NCI-H748 (cell line): ENCODE data around the gene EMILIN3.

Experiments used
- DNase-seq: peaks from one replicate; lab custom pipeline; 2025; ENCODE audit not compliant: unreplicated experiment; lab: John Stamatoyannopoulos, UW

The EMILIN3 gene

DNA sequence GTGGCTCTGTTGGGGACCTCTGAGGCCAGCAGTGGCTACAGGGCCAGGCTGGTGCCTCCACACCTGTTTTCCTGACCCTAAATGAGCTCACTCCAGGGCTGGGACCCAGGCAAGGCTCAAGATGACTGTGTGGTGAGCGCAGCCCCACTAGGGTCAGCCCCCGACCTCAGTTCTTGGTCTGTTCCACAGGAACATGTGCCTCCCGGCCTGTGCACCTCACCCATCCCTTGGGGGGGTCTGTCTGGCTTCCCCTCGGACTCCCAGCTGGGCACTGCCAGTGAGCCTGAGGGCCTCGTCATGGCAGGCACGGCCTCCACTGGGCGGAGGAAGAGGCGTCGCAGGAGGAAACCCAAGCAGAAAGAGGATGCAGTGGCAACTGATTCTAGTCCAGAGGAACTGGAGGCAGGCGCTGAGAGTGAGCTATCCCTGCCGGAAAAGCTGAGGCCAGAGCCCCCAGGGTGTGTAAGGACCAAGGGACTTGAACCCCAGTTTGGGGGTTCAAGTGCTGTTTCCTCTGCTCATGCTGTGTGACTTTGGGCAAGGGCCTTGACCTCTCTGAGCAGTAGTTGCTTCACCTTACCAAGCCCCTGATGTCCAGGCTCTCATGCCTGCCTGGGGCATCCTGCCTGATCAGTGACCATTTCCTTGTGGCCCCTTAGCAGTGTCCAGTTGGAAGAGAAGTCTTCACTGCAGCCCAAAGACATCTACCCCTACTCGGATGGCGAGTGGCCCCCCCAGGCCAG lies 18.0 kb downstream of the EMILIN3 start:
- DNase-seq = no peak

DNA sequence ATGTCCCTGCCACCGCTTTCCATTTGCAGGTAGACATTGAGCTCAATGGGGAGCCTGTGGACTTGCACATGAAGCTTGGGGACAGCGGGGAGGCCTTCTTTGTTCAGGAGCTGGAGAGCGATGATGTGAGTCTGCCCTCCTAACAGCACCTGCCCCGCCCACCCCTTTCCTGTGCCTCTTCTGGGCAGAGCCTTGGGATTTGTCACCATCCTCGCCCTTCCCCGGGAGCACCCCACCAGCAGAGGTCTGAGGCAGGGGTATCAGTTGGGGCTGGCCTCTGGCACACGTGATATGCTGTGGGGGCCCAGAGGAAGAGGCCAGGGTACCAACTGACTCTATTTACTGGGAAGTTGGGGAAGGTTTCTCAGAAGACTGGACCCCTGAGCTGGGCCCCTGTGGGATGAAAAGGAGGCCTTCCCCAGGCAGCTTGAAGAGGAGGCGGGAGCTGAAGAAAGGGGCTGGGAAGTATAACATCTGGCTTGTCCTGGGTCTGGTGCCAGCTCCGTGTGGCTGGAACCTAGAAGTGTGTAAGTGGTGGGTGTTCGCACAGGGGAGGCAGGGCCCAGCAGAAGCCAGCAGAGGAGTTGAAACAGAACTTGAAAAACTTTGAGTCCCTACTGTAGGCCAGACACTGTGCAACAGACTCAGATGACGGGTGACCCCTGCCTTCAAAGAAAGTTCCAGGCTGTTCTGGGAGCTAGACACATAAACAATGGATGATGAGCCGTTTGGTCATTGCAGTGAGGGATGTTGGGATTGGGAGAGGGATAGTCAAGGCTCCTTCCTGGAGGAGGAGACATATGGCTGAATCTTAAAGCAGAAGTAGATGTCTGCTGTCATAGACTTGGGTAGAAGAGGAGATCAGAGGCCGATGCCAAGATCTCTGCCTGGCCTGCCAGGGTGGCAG lies 18.8 kb downstream of the EMILIN3 start:
- DNase-seq = no peak

DNA sequence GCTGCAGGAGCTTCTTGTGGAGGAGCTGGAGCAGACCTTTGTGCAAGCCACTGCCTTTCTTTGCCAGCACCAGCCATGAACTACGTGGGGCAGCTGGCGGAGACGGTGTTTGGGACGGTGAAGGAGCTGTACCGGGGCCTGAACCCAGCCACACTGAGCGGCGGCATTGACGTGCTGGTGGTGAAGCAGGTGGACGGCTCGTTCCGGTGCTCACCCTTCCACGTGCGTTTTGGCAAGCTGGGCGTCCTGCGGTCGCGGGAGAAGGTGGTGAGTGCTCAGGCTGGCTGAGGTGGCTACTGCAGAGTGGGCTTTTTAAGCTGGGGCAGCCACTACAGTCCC lies 20.9 kb downstream of the EMILIN3 start:
- DNase-seq = no peak

DNA sequence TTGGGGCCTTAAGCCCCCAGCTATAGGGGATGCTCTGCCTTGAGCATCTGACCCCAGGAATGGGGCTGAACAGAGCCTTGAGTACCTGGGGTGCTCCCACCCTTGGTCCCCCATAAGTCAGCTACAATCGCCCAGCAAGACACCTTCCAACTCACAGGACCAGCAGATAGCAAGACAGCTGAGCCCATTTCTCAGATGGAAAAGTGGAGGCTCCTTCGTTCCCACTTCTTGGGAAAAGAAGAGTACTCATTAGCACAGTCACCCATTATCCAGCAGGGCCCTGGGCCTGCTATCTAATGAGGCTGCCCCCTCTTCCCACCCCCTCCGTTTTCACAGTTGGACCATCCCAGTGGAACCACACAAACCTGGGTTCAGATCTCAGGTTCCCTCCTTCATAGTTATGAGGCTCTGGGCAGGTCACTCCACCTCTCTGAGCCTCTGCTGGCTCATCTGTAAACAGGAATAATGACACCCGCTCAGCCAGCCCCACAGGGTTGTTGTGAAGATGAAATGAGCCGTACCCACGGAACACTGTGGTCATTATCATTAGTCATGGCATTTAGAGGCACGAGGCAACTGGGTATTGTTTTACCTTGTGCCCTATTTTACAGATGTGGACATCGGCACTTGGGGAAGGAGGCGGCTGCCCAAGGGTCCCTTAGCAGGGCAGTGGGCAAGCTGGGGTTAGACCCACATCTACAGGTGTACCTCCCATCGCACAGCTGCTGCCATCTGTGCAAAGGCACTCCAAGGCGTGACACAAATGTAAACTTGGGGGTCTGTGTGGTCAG lies 21.5 kb downstream of the EMILIN3 start:
- DNase-seq = peak; percentile 19

DNA sequence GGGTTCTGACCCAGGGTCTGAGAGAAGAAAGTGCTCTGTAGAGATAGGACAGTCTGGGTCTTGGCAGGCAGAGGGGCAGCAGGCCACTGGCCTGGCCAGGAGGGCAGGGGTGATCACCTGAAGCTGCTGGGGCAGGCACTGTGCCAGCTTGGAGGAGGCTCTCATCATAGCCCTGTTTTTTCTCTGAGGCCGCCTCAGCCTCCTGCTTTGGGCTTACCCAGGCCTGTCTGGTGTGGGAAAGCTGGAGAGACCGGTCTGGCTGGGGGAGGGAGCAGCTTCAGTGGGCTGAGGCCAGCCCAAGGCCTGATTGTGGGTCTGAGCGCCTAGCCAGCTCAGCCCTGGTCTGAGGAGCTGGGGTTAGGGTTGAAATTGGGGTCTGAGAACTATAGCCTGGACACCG lies 22.1 kb downstream of the EMILIN3 start:
- DNase-seq = no peak

DNA sequence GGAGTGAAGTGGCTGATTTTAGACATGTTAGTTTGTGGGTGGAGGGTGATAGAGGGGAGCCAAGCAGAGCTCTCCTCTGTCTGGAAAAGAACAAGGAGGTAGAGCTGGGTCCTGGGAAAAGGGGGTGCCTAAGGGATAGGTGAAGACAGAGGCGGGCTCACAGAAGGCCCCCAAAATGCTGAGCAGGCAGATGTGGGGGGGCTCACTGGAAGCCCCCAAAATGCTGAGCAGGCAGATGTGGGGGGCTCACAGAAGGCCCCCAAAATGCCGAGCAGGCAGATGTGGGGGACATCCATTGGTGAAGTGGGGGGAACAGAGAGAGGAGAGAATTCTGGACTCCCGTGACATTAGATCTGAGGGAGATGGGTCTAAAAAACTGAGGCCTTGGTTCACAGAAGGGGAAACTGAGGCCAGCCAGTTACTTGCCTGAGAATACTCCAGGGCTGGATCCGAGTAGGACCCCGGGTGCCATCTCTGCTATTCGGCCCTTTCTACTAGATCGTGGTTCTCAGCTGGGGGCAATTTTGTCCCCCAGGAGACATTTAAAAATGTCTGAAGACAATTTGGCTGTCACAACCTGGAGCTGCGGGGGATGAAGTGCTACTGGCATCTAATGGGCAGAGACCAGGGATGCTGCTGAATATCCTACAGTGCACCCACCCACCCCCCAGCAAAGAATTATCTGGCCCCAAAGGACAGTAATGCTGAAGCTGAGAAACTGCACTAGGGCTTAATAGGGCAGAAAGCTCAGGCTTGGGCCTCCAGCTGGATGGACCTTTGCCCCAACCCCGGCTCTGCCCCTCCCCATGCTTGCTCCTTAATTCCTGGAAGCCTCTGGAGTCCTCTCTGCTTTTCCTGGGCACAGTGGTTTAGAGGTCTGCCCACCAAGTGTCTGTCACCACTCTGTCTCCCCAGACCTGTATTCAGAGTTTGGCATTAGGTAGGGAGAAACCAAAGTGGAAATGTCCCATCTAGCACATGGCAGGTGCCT lies 23.8 kb downstream of the EMILIN3 start:
- no peak for DNase-seq

DNA sequence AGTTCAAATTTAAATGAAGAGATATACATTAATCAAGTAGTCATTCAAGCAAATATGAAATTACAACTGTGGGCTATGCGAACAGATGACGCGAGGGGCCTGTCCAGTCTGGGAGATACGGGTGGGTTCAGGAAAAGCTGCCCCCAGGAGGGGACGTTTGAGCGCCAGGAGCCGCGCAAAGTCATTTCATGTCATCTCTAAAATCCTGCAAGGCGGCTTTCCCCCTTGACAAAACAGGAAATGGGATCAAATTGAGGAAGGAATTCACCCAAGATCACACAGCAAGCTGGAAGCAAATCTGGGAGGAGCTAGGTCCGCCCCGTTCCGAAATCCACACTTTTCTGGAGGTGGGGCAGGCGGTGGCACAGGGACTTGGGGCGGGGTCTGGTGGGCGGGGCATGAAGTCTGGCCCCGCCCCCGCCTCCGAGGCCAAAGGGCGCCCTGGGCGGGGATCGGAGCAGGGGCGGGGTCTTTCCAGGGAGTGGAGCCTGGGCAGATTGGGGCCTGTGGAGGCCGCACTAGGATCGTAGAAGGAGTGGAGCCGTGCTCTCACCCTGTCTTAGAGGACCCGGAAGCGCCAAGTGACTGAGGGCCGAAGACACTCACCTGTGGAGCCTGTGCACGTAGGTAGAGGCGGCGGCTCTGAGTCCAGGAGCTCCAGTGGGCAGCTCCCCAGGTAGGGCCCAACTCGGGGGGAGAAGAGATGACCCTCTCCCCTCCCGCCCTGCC lies 26.1 kb downstream of the EMILIN3 start, which contains the start of gene LPIN3:
LPIN3 (plus strand) TSS at position 495 of the 729 bp plus-strand sequence. CDS start 4,983 bp downstream, outside the sequence.
- DNase-seq = peak; percentile 52

DNA sequence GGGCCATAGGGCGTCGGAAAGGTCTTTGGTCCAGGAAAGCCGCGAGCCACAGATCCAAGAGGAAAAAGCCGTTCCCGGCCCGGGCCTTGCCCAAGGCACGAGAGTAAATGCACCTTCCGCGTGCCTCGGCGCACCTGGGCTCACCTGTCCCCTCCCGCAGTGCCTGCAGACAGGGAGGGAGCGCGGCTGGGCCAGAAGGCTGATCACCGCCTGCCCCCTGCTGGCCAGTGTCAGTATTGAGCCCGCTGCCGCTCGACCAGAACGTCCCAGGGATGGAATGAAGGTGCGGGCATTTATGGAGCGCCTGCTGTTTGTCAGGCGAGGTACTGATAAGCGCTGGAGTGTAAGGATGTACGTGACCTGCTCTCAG lies 26.7 kb downstream of the EMILIN3 start:
- peak; percentile 82 for DNase-seq

DNA sequence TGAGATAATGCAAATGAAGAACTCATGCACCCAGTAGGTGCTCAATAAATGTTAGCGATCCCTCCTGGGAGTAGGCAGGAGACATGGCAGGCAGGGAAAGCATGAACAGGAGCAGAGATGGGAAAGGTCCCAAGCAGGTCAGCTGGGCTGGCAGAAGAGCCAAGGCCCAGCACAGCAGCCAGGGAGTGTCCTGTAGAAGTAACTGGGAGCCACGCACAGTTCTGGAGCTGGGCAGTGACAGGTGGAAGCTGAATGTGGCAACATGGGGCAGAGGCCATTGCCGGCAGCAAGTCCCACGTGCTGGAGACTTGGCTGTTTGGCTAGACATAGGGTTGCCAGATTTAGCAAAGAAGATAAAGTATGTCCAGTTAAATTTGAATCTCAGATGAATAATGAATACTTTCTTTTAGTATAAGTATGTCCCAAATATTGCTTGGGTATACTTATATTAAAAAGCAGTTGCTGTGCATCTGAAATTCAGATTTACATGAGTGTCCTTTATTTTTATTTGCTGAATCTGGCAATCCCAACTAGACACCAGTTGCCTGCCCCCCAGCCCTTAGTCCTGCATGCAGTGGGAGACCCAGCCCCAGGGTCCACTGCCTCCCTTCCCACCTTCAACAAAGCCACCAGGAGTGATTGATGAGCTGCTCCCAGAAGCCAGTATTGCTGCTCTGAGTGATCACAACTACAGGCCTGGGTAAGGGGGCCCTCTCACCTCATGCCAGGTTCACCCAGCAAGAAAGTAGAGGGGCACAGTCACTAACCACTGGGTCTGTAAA lies 29.7 kb downstream of the EMILIN3 start:
- no peak for DNase-seq

DNA sequence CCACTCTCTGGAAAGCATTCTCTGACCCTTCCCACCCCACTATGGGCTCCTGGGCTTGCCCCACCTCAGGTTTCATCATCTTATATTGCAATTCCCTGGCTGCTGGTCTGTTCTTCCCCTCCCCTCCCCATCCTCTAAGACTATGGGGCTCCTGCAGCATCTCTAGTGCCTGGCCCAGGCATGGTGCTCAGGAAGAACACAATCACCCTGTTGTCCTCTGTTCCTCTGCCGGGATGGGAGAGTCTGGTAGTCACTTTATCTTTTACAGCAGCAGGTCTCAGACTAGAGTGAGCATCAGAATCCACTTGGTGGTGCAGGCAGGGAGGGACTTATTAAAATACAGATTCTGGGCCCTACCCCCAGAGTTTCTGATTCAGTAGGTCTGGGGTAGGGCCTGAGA lies 31.0 kb downstream of the EMILIN3 start:
- DNase-seq = no peak

DNA sequence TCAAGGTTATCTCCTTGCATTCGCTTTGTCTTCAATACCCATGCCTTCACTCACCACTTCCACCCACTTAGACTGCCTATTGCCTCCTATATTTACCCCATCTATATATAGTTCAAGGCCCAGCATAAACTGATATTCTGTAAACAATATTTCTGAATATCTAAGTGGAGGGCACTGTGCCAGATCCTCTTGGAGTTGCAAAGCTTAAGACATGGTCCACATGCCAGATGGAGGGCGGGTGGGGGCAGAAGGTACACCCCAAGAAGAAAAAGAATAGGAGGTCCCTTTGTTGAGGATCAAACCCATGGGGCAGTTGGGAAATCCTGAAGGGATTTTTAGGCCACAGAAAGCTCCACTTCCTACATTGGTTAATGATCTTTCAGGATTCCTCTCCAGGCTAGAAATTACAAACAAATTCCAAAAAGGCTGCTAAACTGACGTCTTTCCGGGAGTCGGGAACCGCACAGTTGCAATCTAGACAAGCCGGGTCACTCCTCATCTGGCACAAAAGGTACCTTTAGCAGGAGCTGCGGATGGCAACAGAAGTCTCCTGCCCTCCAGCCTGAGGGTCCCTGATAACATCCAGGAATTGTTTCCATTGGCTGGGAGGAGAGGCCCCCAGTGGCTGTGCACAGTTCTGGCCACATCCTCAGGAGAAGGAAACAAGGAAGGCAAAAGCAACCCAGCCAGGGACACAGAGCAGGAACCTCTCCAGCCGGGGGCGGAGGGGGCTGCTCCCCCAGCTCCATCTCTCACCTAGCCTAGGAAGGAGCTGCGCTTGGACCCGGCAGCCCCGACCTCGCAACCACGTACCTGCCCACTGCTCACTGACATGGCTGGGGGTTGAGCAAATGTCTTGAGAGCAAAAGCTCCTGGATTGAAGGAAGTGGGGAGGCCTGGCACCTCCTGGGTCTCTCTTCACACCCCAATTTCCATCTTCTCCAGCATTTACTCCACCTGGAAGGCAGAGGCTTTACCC lies 31.9 kb downstream of the EMILIN3 start:
- DNase-seq = no peak

DNA sequence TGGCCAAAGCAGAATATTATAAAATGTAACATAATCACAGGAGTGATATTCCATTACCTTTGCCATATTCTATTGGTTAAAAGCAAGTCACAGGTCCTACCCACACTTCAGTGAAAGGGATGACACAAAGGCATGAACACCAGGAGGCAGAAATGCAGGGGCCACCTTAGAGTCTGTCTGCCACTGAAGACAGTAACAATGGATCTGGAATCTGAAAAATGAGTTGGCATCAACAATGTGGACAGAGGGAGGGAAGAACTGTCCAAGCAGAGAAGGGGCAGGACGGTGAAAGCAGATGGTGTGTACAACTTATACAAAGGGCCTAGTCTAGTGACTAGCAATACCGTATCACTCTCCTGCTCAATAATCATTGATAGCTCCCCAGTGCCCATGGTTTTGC lies 32.6 kb downstream of the EMILIN3 start:
- DNase-seq = no peak

DNA sequence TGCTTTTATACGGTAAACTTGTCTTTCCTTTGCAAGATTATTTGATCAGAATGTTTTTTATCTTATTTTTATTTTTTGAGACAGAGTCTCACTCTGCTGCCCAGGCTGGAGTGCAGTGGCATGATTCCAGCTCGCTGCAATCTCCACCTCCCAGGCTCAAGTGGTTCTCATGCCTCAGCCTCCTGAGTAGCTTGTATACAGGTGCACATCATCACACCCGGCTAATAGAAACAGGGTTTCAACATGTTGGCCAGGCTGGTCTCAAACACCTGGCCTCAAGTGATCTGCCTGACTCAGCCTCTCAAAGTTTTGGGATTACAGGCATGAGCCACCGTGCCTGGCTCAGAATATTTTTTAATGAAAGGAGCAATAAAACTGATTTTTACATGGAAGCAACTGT lies 34.9 kb downstream of the EMILIN3 start:
- no peak for DNase-seq

DNA sequence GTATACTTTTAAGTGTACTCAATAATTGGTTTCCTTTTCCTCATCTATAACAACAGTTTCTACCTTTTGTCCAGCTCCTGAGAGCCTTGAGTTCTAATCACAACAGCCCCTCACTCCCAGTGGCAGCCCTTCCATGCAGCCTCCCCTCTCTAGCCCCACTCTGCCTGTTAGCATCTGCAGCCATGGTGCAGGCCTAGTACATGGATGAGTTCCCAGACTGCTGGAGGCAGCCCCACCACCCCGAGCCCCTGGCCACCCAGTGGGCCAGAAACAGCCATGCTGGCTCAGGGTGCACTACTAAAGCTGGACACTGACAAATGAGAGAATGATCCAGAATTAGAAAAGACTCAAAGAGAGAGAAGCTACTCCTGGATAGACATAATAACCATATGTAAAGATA lies 35.7 kb downstream of the EMILIN3 start:
- no peak for DNase-seq

DNA sequence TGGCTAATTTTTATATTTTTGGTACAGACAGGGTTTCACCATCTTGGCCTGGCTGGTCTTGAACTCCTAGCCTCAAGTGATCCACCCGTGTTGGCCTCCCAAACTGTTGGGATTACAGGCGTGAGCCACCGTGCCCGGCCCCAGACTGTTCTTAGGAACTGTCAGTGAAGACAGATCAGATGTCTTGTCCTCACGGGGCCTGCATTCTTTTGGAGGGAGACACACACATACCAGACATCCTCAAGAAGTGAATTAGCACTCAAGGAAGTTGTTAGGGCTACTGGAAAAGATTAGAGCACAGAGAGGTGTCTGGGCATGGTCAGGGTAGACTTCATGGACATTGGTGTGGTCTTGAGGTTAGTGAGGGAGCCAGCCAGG lies 36.3 kb downstream of the EMILIN3 start:
- DNase-seq = no peak

DNA sequence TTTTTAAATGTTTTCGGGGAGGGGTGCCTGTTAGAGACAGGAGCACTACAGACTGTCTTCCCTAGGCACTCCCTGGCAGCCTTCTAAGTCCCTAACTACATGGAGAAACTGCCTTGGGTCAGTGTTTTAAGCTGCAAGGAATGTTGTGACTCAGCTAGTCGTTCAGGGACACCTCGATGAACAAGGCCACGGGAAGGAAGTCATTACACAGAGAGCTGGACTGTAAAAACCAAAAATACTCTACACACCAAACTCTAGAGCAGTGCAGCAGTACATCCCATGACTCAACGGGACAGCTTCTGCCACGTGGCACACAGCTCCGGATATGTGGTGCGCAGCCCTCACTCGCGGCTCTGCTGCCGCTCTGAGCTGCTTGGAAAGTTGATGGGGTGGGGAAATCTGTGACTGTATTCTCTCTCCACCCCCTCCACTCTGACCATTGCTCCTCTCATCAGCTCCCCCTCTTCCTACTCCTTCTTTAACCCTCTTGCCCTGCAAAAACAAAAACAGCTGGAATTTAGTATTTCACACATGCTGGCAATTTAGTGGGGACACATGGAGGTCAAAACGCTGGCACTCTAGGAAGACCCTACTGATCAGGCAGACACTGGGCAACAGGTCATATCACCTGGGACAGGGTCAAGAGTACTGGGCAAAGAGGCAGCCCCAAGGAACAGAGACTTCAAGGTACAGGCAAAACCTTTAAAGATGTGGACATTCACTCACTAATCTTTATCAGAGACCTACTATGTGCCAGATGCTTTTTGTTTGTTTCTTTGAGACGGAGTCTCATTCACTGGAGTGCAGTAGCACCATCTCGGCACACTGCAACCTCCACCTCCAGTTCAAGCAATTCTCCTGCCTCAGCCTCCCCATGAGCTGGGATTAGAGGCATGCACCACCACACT lies 36.9 kb downstream of the EMILIN3 start:
- no peak for DNase-seq

DNA sequence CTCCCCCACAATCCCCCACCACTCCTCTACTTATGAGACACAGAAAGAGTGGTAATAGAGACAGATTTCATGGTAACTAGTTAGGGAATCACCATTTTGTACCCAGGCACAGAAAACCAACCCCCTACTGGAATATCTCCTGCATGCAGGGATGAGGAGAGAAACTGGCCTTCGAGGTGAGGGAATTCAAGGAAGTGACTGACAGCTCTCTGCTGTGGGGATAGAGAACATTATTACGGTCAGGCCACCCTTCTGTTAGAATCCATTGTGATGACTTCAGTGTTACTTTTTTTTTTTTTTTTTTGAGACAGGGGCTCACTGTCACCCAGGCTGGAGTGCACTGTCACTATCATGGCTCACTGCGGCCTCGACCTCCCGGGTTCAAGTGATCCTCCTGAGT lies 39.4 kb downstream of the EMILIN3 start:
- DNase-seq = no peak
